Esophagus squamous epithelium (tissue), 4 donors: ENCODE results near the gene BTBD3.

Experiments
- POLR2A ChIP-seq, 4 donors: fragments of 450-650 bp; IDR thresholded peaks; one replicate each; pipeline ENCODE4 v1.6.1; 2017; ENCODE audit warnings: antibody characterized with exemption in 4 of 4, mild to moderate bottlenecking in 4 of 4, moderate library complexity in 3 of 4
- TF ChIP-seq, protein P1 (sequence below), 6 experiments: fragments of 450-650 bp in 4 of 6; fragments of 200-600 bp in 2 of 6; sonication (generic) in 2 of 6; IDR thresholded peaks; one replicate each; pipeline ENCODE4 v1.5.1; 2016 to 2019; ENCODE audit warnings: antibody characterized with exemption in 6 of 6, mild to moderate bottlenecking in 4 of 6, moderate library complexity in 4 of 6

DNA sequence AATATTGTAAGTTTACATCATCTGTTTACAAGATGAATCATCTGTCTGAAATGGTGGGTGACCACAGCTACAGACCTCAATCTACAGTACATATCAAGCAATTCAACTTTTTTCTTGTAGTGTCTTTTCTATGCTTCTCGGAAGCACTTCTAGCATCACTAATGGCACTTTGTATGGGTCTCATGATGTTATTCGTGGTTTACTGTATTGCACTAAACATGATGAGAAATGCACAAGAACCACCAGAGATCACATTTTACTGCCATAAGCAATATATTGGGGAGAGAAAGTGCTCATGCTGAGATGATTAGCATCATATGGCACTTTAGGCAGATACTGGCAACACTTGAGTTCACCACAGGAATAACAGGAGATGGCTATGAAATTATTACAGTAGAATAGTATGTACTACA is 15.4 kb upstream of the BTBD3 start:
- TF ChIP-seq, protein P1, sequence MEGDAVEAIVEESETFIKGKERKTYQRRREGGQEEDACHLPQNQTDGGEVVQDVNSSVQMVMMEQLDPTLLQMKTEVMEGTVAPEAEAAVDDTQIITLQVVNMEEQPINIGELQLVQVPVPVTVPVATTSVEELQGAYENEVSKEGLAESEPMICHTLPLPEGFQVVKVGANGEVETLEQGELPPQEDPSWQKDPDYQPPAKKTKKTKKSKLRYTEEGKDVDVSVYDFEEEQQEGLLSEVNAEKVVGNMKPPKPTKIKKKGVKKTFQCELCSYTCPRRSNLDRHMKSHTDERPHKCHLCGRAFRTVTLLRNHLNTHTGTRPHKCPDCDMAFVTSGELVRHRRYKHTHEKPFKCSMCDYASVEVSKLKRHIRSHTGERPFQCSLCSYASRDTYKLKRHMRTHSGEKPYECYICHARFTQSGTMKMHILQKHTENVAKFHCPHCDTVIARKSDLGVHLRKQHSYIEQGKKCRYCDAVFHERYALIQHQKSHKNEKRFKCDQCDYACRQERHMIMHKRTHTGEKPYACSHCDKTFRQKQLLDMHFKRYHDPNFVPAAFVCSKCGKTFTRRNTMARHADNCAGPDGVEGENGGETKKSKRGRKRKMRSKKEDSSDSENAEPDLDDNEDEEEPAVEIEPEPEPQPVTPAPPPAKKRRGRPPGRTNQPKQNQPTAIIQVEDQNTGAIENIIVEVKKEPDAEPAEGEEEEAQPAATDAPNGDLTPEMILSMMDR (IDR thresholded peaks at IDR 0.05): no peak
- TF ChIP-seq POLR2A (IDR thresholded peaks at IDR 0.05): no peak
